GM12892 (cell line): Measurements from ENCODE around the gene WDFY4.

ENCODE experiments used
- POLR2A ChIP-seq: IDR thresholded peaks from 2 replicates; pipeline ENCODE4 v1.6.1; 2011; ENCODE audit warnings: low read depth, low read length, control low read depth
- TAF1 ChIP-seq: IDR thresholded peaks from 2 replicates; pipeline ENCODE4 v1.6.1; 2011; ENCODE audit warnings: low read depth, mild to moderate bottlenecking, control low read depth, low read length, borderline replicate concordance

- TF ChIP-seq TAF1 (no peak), POLR2A (no peak)
Measured at GRCh38 chr10:49029666-49030065, 345.0 kb downstream of the WDFY4 start.
